ENCODE results near the gene C20orf173. TPM values are rescaled to one million over a fixed set of nuclear protein-coding genes. Genes with fewer than 3 reads are reported as not detected.

C20orf173 gene
- total and polyA plus RNA-seq, 2 of the 13 experiments (the other 11 are each of a cell fraction or from before 2014, with no cell fraction given): not detected

GRCh38 chr20:35578469-35578868 lies 49.0 kb upstream of the C20orf173 start (continued):
- no peak for TF ChIP-seq ZNF383 (CRISPR knock-in tag; IDR thresholded peaks at IDR 0.05; ENCODE audit: borderline replicate concordance)
- no peak for TF ChIP-seq TIGD3 (CRISPR knock-in tag; IDR thresholded peaks at IDR 0.05; ENCODE audit: borderline replicate concordance)
- TF ChIP-seq ATF3 (CRISPR knock-in tag; IDR thresholded peaks at IDR 0.05): peak; percentile 48; the same call in 1 of the 2 replicates
- TF ChIP-seq ZMYM3 (CRISPR knock-in tag; IDR thresholded peaks at IDR 0.05): peak; percentile 93
- TF ChIP-seq FOXA3 (CRISPR knock-in tag; IDR thresholded peaks at IDR 0.05): 0 out of 2 replicates have a peak, but pooled peaks have one; percentile 17
- TF ChIP-seq ATF7 (IDR thresholded peaks at IDR 0.05): peak; percentile 37; the same call in 1 of the 2 replicates
- TF ChIP-seq ATF7 (CRISPR knock-in tag; IDR thresholded peaks at IDR 0.05): no peak
- TF ChIP-seq ATF2 (CRISPR knock-in tag; IDR thresholded peaks at IDR 0.05): peak; percentile 63; the same call in 1 of the 2 replicates
- no peak for TF ChIP-seq ZMAT3 (CRISPR knock-in tag; conservative IDR thresholded peaks at IDR 0.05)
- no peak for TF ChIP-seq KDM4B (CRISPR knock-in tag; IDR thresholded peaks at IDR 0.05)
- TF ChIP-seq MAX (IDR thresholded peaks at IDR 0.05): peak; percentile 16; the same call in 1 of the 2 replicates
- TF ChIP-seq FOSL2 (CRISPR knock-in tag; IDR thresholded peaks at IDR 0.05): no peak
- TF ChIP-seq ADNP (CRISPR knock-in tag; IDR thresholded peaks at IDR 0.05): 0 out of 2 replicates have a peak, but pooled peaks have one; percentile 29
- TF ChIP-seq ZNF460 (CRISPR knock-in tag; IDR thresholded peaks at IDR 0.05; ENCODE audit: borderline replicate concordance): peak; percentile 75
- no peak for TF ChIP-seq ZNF780A (CRISPR knock-in tag; IDR thresholded peaks at IDR 0.05)
- peak; percentile 28; the same call in 1 of the 2 replicates for TF ChIP-seq ZGPAT (CRISPR knock-in tag; IDR thresholded peaks at IDR 0.05)
- no peak for TF ChIP-seq SMAD3 (CRISPR knock-in tag; IDR thresholded peaks at IDR 0.05)
- peak; percentile 24; the same call in 1 of the 2 replicates for TF ChIP-seq CHD4 (IDR thresholded peaks at IDR 0.05; ENCODE audit: borderline replicate concordance, low read length)
- 0 out of 2 replicates have a peak, but pooled peaks have one; percentile 24 for TF ChIP-seq ZKSCAN1 (IDR thresholded peaks at IDR 0.05; ENCODE audit: low read length)
